Subcutaneous adipose tissue (tissue), 4 donors: ENCODE measurements around the gene CLCN7. TPM values are rescaled to one million over a fixed set of nuclear protein-coding genes. Genes with fewer than 3 reads are reported as not detected.

Source experiments
- CTCF ChIP-seq: fragments of 450-650 bp; IDR thresholded peaks from one replicate; pipeline ENCODE4 v1.5.1; 2016; ENCODE audit warnings: low read depth, mild to moderate bottlenecking, control low read depth, antibody characterized with exemption, moderate library complexity
- total RNA-seq, 4 donors: library from RNA; depleted of rRNA; stranded (reverse); fragments of >200 nt; gene quantifications; one replicate each; pipeline ENCODE4 v1.1.0, GENCODE V29; 2016

Gene CLCN7
- total RNA-seq, 4 donors from 2014 or later, result 44.9 to 73.3 (median 56.6) TPM

- no peak for TF ChIP-seq CTCF
These were observed 76.5 kb downstream of the CLCN7 start for GRCh38 chr16:1398351-1398750.

GRCh38 chr16:1397779-1398178, 77.0 kb downstream of the CLCN7 start:
- TF ChIP-seq CTCF, result no peak

- no peak for TF ChIP-seq CTCF
These were observed 79.3 kb downstream of the CLCN7 start for GRCh38 chr16:1395444-1396031.

Other genes with a start within 250 kb of the CLCN7 start
- gene TPSG1, start 249.8 kb downstream of the CLCN7 start, total RNA-seq, result 1 to 10 TPM in 1 of 4 donors, not detected in 3; 2.4 TPM
- gene TPSB2, start 244.8 kb downstream of the CLCN7 start, total RNA-seq, result 100 to 1,000 TPM in 1 of 4 donors, 10 to 100 TPM in 3; 32.8 to 163 (median 51.4) TPM
- 100 to 1,000 TPM in 1 of 4 donors, 10 to 100 TPM in 3; 31.8 to 116 (median 69.8) TPM for gene TPSAB1, start 234.3 kb downstream of the CLCN7 start, total RNA-seq
- gene TPSD1, start 219.0 kb downstream of the CLCN7 start, total RNA-seq, result 10 to 100 TPM in 2 of 4 donors, 1 to 10 TPM in 1, not detected in 1; 6.6 to 14.3 (median 12.8) TPM
- 100 to 1,000 TPM in 1 of 4 donors, 10 to 100 TPM in 3; 41.1 to 102 (median 55.9) TPM for gene UBE2I, start 165.4 kb downstream of the CLCN7 start, total RNA-seq
- gene BAIAP3, start 141.4 kb downstream of the CLCN7 start, total RNA-seq, result 1 to 10 TPM in 3 of 4 donors, under 1 TPM in 1; 0.98 to 8.5 (median 2.5) TPM
- 100 to 1,000 TPM in 1 of 4 donors, 10 to 100 TPM in 3; 41.6 to 147 (median 65.0) TPM for gene TSR3, start 123.2 kb downstream of the CLCN7 start, total RNA-seq
- gene GNPTG, start 123.1 kb downstream of the CLCN7 start, total RNA-seq, result 10 to 100 TPM; 38.8 to 78.4 (median 66.5) TPM
- 10 to 100 TPM; 14.3 to 49.2 (median 25.9) TPM for gene UNKL, start 60.3 kb downstream of the CLCN7 start, total RNA-seq
- gene UQCC4, start 54.3 kb downstream of the CLCN7 start, total RNA-seq, result 10 to 100 TPM in 2 of 4 donors, 1 to 10 TPM in 2; 3.4 to 16.4 (median 6.9) TPM
- gene PERCC1, start 44.0 kb downstream of the CLCN7 start, total RNA-seq, result not detected
- under 1 TPM in 2 of 4 donors, not detected in 2; 0.22 to 0.38 TPM for gene CCDC154, start 30.5 kb downstream of the CLCN7 start, total RNA-seq
- not detected for gene PTX4, start 13.9 kb upstream of the CLCN7 start, total RNA-seq
- gene TELO2, start 18.3 kb upstream of the CLCN7 start, total RNA-seq, result 10 to 100 TPM in 2 of 4 donors, 1 to 10 TPM in 2; 7.5 to 42.4 (median 10.2) TPM
- 10 to 100 TPM; 14.1 to 87.6 (median 24.6) TPM for gene TMEM204, start 58.6 kb upstream of the CLCN7 start, total RNA-seq
- 10 to 100 TPM in 3 of 4 donors, 1 to 10 TPM in 1; 6.5 to 20.5 (median 16.6) TPM for gene IFT140, start 137.0 kb upstream of the CLCN7 start, total RNA-seq
- gene CRAMP1, start 137.3 kb upstream of the CLCN7 start, total RNA-seq, result 10 to 100 TPM in 1 of 4 donors, 1 to 10 TPM in 3; 6.8 to 13.9 (median 8.7) TPM
- gene JPT2, start 203.3 kb upstream of the CLCN7 start, total RNA-seq, result 10 to 100 TPM; 13.2 to 26.4 (median 16.7) TPM
- 10 to 100 TPM; 15.8 to 92.1 (median 39.0) TPM for gene MAPK8IP3, start 231.2 kb upstream of the CLCN7 start, total RNA-seq